Renal pelvis (tissue), 4 donors: Measurements from ENCODE around the gene CBFB. TPM values are rescaled to one million over a fixed set of nuclear protein-coding genes. Genes with fewer than 3 reads are reported as not detected.
"Not testable (repeated sequence)": the region's sequence is repeated elsewhere in the genome, so short reads cannot be mapped to it uniquely, and the experiment has no call there.

Experiments
- DNase-seq: peaks from one replicate; pipeline ENCODE4 v3.0.0-alpha.2; 2013
- polyA plus RNA-seq, 3 donors: library from polyadenylated mRNA; unstranded; fragments of 120-200 nt; gene quantifications; one replicate each; pipeline ENCODE4 v1.2.1, GENCODE V29; 2013; ENCODE audit not compliant: insufficient read length in 3 of 3

Gene CBFB
- polyA plus RNA-seq, 3 donors, result 65.4 to 70.1 (median 67.9) TPM

GRCh38 chr16:67116388-67117311 lies 87.7 kb downstream of the CBFB start:
- DNase-seq, result no peak

DNA sequence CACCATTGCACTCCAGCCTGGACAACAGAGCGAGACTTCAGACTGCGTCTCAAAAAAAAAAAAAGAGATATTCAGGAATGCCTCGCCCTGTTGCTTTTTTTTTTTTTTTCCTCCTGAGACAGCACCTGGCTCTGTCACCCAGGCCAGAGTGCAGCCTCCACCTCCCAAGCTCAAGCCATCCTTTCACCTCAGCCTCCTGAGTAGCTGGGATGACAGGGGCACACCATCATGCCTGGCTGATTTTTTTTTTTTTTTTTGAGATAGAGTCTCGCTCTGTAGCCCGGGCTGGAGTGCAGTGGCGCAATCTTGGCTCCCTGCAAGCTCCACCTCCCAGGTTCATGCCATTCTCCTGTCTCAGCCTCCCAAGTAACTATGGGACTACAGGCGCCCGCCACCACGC lies 88.8 kb downstream of the CBFB start:
- no peak for DNase-seq

DNA sequence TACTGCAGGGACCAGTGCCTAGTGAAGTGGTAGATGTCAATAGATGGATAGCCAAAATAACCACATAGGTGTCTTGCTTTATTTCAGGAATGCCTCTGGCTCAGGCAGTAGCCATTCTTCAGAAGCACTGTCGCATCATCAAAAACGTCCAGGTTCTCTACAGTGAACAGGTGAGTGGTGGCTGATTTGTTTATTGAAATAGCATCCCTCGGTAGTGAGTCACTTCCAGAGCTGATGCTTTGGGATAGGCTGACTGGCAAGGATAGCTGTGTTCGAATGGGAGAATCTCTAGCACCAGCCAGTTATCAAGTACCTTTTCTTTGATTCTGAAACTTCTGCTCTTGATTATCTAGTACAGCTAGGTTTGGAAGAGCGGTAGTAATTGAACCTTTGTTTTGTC lies 91.1 kb downstream of the CBFB start:
- no peak for DNase-seq

DNA sequence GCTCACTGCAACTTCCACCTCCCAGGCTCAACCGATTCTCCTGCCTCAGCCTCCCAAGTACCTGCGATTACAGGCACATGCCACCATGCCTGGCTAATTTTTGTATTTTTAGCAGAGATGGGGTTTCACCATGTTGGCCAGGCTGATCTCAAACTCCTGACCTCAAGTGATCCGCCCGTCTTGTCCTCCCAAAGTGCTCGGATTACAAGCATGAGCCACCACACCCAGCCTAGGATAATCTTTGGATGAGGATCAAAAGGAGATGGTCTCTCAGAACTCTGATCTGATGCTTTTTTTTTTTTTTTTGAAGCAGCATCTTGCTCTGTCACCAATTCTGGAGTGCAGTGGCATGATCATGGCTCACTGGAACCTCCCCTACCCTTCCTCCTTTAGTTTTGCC lies 93.8 kb downstream of the CBFB start:
- not testable (repeated sequence) for DNase-seq

GRCh38 chr16:67128417-67128816 lies 99.5 kb downstream of the CBFB start:
- no peak for DNase-seq

GRCh38 chr16:67128887-67129286 lies 99.9 kb downstream of the CBFB start:
- no peak for DNase-seq

- no peak for DNase-seq
These were observed 100.5 kb downstream of the CBFB start for GRCh38 chr16:67129422-67129821.

GRCh38 chr16:67137605-67138004 lies 108.7 kb downstream of the CBFB start:
- no peak for DNase-seq

GRCh38 chr16:67141391-67141790 lies 112.4 kb downstream of the CBFB start:
- no peak for DNase-seq

DNA sequence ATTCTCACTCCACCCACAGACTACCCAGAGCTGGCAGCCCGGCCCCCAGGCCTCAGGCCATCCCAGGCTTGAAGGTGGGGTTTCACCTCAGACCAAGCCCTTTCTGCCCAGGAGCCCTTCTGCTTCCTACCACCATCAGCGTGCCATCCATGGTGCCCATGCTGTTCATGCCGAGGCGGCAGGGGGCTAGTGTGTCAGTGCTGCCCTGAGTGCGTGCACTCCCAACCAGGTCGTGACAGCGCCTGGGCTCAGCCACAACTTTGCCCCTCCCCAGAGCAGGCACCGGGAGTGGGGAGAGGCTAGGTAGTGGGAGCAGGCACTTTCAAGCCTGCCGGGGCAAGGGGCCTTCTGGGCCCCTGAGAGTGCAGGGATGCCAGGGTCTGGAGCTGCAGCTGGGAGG lies 113.4 kb downstream of the CBFB start:
- DNase-seq, result no peak

- no peak for DNase-seq
These were observed 116.0 kb downstream of the CBFB start for GRCh38 chr16:67144943-67145342.

- no peak for DNase-seq
These were observed 116.8 kb downstream of the CBFB start for GRCh38 chr16:67145746-67146145.

DNA sequence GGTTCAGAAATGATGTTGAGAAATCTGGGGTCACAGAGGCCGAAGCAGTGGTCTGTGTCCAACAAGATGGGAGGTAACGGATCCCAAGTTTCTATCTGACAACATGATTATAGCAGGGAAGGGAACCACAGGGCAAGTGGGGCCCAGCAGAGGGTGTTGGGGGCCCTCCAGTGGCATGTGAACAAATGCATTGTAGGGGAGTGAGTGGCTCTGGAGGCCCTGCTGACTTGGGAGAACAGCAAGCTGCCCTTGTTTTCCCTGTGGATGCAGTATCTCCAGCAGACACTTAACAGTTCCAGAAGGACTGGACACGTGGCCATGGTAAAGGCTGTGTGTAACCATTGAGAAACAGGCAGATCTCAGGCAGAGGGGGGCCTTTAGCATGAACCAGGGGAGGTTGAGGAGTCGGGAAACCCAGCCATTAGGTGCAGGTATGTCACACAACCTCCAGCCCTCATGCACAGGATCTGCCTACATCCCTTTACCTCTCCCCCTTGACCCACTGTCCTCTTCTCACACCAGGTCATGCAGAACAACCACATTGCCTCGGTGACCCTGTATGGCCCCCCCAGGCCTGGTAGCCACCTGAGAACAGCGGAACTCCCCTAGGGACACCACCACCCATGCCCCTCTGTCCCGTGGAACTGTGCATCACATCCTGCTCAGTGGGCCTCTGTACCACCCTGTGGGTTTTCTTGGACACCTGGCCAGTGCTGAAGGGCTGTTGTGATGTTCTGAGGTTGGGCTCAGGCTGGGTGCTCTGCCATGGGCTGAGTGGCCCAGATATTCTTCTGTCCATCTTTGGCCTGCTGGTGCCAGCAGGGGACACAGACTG lies 117.8 kb downstream of the CBFB start:
- no peak for DNase-seq

DNA sequence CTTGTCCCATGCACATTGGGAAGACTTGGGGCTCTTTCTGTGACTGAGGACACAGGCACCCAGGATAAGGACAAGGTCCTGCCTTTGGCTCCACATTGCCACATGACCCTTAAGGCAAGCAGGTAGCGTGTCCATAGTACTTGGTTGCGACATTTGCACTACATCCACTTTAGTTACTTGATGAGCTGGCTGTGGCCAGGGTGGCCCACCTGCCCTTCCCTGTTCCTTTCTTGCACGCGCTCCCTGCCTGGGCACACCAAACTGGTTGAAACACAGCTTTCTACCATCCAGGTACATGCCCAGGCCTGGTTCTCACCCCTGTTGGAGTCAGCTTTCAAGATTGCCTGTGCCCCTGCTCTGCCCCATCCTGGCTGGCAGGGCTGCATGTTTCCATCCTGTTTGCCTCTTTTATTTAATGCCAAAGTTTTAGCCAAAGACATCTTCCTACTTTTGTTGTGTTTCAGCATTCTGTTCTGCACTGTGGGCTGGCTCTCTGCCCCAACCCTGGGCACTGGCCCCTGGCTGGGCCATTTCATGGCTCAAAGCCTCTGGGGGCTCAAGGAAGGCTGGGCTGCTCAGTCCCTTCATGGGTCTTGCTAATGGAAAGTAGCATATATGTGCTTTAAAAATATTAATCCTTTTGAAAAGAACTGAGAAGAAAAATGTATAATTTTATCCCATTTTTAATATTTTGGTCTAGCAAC lies 118.6 kb downstream of the CBFB start:
- no peak for DNase-seq

DNA sequence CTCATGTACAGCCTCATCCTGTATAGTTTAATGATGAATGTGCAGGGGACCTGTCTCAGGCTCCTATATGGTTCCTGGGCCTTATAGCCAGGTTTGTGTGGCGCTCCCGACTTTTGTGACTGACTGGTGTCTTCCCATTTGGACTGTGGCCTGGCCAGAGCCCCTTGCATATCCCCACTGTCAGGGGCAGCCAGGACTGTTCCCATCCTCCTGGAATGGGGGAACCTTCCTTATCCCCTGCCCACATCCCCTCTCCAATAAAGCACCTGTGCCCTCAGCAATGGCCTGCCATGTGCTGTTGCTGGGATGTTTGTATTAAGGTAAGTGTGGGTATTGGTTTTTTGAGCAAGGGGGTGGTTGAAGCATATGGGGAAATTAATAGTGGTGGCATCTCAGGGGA lies 119.3 kb downstream of the CBFB start:
- DNase-seq, result no peak

GRCh38 chr16:67148656-67149275 lies 119.8 kb downstream of the CBFB start:
- no peak for DNase-seq

- DNase-seq, result no peak
These were observed 120.5 kb downstream of the CBFB start for GRCh38 chr16:67149276-67150046.

DNA sequence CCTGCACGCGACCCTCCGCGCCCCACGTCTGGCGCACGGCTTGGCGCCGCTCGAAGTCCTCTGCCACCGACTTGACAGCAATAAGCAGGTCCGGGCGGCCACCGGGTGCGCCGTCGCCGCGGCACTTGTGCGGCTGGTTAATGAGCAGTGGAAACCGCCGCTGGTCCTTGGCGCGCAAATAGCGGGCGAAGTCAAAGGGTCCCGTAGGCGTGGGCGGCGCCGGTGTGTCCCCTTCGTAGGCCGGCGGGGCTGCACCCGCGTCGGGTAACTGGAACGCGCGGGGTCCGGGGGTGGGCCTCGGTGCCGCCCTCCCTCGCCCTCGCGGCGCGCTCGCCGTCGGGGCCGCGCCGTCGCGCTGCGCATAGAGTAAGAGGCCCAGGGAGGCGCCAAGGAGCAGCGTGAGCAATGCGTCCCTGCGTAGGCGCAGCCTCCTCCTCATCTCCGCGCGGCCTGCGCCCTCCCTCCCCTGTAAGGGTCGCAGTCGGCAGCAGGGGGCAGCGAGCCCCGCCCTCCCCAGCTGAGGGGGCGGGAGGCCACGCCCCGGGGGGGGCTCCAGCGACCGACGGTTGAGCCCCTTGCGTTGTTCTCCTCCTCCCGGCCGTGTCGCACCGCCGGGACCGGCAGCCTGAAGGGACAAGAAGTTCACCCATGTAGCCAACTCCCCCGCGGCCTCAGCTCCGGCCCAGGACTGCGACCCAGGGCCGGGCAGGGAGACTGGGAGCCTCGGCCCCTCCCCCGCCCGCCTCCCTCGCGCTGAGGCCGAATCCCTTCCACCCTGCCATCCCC lies 121.3 kb downstream of the CBFB start:
- DNase-seq, result no peak
